ENCODE measurements around the gene LSR.

The LSR gene, protein sequence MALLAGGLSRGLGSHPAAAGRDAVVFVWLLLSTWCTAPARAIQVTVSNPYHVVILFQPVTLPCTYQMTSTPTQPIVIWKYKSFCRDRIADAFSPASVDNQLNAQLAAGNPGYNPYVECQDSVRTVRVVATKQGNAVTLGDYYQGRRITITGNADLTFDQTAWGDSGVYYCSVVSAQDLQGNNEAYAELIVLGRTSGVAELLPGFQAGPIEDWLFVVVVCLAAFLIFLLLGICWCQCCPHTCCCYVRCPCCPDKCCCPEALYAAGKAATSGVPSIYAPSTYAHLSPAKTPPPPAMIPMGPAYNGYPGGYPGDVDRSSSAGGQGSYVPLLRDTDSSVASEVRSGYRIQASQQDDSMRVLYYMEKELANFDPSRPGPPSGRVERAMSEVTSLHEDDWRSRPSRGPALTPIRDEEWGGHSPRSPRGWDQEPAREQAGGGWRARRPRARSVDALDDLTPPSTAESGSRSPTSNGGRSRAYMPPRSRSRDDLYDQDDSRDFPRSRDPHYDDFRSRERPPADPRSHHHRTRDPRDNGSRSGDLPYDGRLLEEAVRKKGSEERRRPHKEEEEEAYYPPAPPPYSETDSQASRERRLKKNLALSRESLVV

DNA sequence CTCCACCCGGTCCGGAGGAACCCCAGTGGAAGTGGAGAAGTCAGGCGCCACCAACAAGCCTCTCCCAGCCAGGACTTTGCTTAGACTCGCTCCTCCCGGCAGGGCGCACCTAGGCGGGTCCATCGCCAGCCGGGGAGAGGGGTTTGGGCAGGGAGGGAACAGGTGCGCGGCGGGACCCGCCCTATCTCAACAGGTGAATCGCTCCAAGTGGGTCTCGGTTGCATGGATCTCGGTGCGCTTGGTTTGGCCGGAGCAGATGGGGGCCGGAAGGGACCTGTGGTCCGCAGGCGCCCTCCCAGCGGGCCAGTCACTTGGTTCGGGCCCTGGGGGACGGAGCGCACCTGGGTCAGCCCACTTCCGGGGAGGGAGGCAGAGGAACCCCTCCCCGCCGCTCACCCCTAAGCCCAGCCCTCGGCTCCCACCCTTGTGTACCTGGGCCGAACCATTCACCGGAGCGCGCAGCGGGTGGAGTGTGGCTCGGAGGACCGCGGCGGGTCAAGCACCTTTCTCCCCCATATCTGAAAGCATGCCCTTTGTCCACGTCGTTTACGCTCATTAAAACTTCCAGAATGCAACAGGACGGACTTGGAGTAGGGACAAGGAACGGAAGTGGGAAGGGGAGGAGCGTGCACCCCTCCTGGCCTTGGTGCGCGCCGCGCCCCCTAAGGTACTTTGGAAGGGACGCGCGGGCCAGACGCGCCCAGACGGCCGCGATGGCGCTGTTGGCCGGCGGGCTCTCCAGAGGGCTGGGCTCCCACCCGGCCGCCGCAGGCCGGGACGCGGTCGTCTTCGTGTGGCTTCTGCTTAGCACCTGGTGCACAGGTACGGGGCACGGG lies at the start of gene LSR:
Gene LSR, plus strand, starts transcription at position 693 of the 836 bp plus-strand sequence. Its CDS starts 21 bp downstream, at position 714.
- DNase-seq: no peak

- DNase-seq: no peak
These were observed 49.3 kb upstream of the LSR start for GRCh38 chr19:35199481-35199880.

DNA sequence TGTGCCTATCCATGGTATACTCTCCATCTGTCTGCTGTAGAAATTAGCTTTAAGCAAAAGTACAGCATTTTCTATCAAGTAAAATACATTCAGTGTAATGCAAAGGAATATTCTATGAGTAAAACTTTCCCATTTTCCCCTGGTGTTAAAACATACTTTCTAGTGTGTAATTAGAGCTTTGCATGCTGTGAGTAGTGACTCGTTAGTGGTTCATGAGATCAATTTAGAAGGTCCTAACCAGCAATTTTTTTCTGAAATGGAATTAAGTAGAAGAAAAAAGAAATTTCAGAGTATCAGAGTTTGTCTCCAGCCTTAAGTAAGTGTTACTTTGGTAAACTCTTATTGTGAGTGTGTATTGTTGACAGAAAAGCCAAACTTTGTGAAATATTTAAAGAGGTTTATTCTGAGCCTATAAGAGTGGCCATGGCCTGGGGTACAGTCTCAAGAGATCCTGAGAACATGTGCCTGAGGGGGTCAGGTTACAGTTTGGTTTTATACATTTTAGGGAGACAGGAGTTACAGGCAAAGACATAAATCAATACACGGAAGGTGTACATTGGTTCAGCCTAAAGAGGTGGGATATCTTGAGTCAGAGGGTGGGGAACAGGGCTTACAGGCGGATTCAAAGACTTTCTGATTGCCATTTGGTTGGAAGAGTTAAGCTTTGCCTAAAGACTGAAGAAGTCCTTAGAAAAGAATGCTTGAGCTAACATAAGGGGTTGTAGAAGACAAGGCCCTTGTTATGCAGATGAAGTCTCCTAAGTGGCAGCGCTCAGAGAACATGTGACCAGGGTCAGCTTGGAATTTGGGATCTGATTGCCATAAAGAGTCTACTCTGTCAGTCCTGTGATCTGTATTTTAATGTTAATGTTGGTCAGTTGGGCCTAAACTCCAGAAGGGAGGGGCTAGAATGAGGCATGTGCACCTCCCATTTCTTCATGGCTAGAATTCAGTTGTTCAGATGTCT lies 45.8 kb upstream of the LSR start:
- no peak for DNase-seq

DNA sequence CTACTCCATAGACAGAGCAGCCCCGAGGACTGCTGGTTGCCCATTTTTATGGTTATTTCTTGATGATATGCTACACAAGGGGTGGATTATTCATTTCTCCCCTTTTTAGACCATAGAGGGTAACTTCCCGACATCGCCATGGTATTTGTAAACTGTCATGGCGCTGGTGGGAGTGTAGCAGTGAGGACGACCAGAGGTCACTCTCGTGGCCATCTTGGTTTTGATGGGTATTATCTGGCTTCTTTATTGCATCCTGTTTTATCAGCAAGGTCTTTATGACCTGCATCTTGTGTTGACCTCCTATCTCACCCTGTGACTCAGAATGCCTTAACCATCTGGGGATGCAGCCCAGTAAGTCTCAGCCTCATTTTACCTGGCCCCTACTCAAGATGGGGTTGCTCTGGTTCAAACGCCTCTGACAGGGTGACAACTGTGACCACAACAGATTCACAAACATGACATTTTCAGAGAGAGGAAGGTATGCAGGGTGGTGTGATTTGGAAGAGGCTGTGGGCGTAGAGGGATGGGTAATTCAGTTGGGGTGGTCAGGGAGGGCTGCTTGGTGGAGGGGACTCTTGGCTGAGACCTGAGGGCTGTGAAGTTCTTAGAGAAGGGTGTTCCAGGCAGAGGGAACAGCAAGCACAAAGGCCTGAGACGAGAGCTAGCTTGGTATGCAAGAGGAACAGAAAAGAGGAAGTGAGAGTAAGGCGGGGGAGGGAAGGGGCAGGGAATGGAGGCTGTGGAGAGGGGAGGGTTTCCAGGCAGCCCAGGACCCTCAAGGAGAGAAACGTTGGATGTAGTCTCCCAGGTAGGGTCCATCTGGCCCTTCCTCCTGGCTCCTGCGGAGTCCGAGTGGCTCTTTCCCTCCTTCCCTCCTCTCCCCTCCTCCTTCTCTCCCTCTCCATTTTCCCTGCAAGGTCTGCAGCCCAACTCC lies 43.7 kb upstream of the LSR start:
- no peak for DNase-seq

DNA sequence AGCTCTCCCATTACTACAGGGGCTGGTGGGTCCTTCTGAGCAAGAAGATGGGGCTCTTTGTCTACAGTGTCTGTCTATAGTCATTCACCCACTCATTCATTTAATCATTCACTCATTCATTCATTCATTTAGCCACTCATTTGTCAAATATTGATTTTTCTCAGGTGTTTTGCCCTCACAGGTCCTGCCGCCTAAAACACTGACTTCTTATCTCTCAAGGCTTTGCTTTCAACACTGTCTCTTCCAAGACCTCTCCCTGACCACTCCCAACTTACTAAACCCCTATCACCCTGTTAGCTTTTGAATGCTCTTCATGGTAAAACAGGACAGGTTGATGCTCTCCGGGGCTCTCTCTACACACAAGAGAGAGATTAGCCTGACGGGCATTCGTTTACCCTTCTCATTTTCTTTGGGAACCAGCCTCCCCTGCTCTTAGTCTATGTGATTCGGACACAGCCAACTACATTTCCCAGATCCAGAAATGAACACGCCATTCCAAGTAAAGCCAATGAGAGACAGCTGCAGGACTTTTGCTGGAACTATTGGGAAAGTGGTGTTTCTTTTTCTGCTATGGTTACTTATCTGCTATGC lies 43.0 kb upstream of the LSR start:
- no peak for DNase-seq

- DNase-seq: no peak
These were observed 42.4 kb upstream of the LSR start for GRCh38 chr19:35206379-35206778.

- DNase-seq: no peak
These were observed 41.9 kb upstream of the LSR start for GRCh38 chr19:35206855-35207254.

- DNase-seq: no peak
These were observed 41.4 kb upstream of the LSR start for GRCh38 chr19:35207391-35207871.

DNA sequence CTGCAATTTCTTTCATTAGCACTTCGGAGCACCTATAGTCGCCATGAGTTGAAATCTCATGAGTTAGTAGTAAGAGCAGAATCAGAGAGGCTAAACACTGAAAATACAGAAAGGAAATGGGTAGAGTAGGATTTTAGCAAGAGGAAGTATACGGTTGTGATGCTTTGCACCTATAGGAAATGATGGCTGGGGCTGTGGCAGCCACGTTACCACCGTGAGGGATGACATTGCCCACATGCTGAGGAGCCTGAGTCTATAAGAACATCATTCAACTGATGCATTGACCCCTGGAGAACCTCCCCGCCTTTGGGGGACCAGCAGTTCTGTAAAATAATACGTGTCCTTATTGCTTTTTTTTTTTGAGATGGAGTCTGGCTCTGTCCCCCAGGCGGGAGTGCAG lies 40.7 kb upstream of the LSR start:
- DNase-seq: no peak

DNA sequence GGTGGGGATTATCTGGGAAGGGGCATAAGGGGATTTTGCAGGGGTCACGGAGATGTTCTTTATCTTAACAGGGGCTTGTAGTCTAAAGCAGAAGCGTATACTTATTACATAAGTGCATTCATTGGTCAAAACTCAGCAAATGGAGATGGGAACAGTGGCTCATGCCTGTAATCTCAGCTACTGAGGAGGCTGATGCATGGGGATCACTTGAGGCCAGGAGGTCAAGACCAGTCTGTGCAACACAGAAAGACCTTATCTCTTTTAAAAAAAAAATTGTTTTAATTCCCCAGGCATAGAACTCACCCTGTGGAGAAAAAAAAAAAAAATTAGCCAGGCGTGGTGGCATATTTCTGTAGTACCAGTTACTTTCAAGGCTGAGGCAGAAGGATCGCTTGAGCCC lies 39.2 kb upstream of the LSR start:
- no peak for DNase-seq

GRCh38 chr19:35211545-35212230 lies 37.1 kb upstream of the LSR start:
- no peak for DNase-seq

- no peak for DNase-seq
These were observed 36.6 kb upstream of the LSR start for GRCh38 chr19:35212241-35212640.

GRCh38 chr19:35213663-35214632 lies 34.9 kb upstream of the LSR start:
- DNase-seq: peak; percentile 73

GRCh38 chr19:35214766-35215422 lies 33.9 kb upstream of the LSR start:
- no peak for DNase-seq

GRCh38 chr19:35216016-35216832 lies 32.6 kb upstream of the LSR start:
- peak; percentile 23 for DNase-seq

DNA sequence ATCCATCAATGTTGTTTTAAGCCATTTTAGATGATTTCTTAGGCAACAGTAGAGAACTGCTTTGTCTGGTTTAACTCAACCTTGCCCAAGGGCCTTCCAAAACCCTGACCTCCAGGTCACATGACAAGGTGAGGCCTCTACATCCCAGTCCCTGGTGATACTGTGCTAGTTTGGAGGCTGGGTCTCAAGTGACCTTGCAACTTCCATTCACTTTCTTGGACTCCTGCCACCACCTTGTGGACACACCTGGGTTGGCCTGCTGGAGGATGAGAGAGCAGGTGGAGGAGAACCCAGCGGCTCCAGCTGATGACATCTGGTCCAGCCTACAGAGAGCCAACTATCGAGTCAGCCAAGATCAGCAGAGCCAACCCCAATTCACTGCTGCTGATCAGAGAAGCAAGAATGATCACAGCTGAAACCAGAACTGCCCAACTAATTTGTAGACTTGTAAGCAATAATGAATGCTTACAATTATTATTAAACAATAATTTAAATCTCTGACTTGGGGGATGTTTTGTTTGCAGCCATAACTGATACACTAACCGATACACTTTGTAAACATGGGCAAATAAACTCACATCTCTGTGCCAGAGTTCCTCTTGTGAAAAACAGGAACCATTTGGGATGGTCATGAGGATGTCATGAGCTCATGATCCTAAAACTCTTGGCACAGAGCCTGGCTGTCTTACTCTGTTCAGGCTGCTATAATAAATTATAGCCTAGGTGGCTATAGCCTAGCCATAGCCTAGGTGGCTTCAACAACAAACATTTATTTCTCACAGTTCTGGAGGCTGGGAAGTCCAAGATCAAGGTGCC lies 31.8 kb upstream of the LSR start:
- DNase-seq: no peak

DNA sequence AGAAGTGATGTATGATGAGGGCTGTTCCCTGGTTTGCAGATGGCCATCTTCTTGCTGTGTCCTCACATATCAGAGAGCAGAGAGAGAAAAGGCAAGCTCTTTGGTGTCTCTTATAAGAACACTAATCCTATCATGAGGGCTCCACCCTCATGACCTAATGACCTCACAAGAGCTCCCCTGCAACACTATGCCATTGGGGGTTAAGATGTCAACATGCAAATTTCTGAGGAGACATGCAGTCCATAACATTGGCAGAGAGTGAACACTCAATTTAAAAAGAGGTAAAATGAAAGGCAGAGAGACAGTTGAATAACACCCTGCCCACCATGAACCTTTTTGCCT lies 31.2 kb upstream of the LSR start:
- DNase-seq: no peak

Measured in EL (cell line).